ENCODE results near the gene AKAP7.

AKAP7 gene

DNA sequence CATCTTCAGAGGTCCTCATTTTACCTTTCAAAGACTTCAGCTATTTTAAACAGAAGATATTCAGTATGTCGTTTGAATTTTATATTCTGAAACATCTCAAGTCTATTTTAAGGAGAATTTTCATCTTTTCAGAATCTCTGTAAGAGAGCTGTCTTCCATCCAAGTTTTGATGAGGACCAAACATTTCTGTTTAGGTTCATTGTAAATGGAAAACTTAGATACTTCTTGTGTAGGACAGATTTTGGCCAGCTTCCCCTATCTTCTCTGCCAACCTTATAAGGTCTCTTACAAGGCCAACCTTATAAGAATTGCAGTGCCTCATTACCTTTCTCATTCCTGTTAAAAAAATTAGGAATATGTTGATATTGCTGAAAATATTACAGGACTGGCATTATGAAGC, 88.1 kb downstream of the AKAP7 start:
- Histone ChIP-seq H3K36me3 (ENCODE audit: control insufficient read depth in 2 of 2, insufficient read depth in 1 of 2, low read length in 2 of 2) (no peaks in the 10 kb centered on the region), H3K27ac (ENCODE audit: extremely low read depth, low read depth, low read length) (no peak overlapping the region), H3K4me3 (ENCODE audit: low read depth, low read length) (no peak overlapping the region), H3K4me1 (ENCODE audit: control insufficient read depth, insufficient read depth, low read length) (no peaks in the 10 kb centered on the region), H3K9me3 (ENCODE audit: control insufficient read depth, insufficient read depth, low read depth, low read length) (no peaks in the 10 kb centered on the region)
- CTCF ChIA-PET, result interaction anchor here (0.5 to 1.5 kb wide), 3 partner anchors 23 to 296 kb away, joined by 3 to 5 read pairs (median 5); no protein-coding TSS in a partner anchor
- TF ChIP-seq, protein P1, sequence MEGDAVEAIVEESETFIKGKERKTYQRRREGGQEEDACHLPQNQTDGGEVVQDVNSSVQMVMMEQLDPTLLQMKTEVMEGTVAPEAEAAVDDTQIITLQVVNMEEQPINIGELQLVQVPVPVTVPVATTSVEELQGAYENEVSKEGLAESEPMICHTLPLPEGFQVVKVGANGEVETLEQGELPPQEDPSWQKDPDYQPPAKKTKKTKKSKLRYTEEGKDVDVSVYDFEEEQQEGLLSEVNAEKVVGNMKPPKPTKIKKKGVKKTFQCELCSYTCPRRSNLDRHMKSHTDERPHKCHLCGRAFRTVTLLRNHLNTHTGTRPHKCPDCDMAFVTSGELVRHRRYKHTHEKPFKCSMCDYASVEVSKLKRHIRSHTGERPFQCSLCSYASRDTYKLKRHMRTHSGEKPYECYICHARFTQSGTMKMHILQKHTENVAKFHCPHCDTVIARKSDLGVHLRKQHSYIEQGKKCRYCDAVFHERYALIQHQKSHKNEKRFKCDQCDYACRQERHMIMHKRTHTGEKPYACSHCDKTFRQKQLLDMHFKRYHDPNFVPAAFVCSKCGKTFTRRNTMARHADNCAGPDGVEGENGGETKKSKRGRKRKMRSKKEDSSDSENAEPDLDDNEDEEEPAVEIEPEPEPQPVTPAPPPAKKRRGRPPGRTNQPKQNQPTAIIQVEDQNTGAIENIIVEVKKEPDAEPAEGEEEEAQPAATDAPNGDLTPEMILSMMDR (tag by site-specific recombination; IDR thresholded peaks at IDR 0.05), result no peak
- TF ChIP-seq ZNF670 (tag by site-specific recombination; IDR thresholded peaks at IDR 0.05; ENCODE audit: low read depth), result no peak
- TF ChIP-seq ZNF596 (tag by site-specific recombination; IDR thresholded peaks at IDR 0.05), result no peak
- no peak for TF ChIP-seq ZNF792 (tag by site-specific recombination; IDR thresholded peaks at IDR 0.05)
- TF ChIP-seq ZNF549 (tag by site-specific recombination; IDR thresholded peaks at IDR 0.05), result no peak
- no peak for TF ChIP-seq ZNF133 (tag by site-specific recombination; IDR thresholded peaks at IDR 0.05)
- no peak for TF ChIP-seq FEZF1 (tag by site-specific recombination; IDR thresholded peaks at IDR 0.05)
- no peak for TF ChIP-seq ZBTB20 (tag by site-specific recombination; IDR thresholded peaks at IDR 0.05)
- TF ChIP-seq ZNF24 (tag by site-specific recombination; IDR thresholded peaks at IDR 0.05), result no peak
- no peak for TF ChIP-seq ZNF184 (tag by site-specific recombination; IDR thresholded peaks at IDR 0.05)
- TF ChIP-seq GLIS2 (tag by site-specific recombination; IDR thresholded peaks at IDR 0.05), result no peak
- no peak for TF ChIP-seq ZNF830 (tag by site-specific recombination; IDR thresholded peaks at IDR 0.05; ENCODE audit: low read depth)
- no peak for TF ChIP-seq WT1 (tag by site-specific recombination; IDR thresholded peaks at IDR 0.05)
- TF ChIP-seq TCF7L2 (IDR thresholded peaks at IDR 0.05; ENCODE audit: borderline replicate concordance, low read depth, low read length), result no peak
- TF ChIP-seq ZNF837 (tag by site-specific recombination; IDR thresholded peaks at IDR 0.05), result no peak
- no peak for TF ChIP-seq ZBTB7A (tag by site-specific recombination; IDR thresholded peaks at IDR 0.05; ENCODE audit: low read depth)
- no peak for TF ChIP-seq SP3 (tag by site-specific recombination; IDR thresholded peaks at IDR 0.05)
- POLR2A ChIA-PET, result no interaction called here

DNA sequence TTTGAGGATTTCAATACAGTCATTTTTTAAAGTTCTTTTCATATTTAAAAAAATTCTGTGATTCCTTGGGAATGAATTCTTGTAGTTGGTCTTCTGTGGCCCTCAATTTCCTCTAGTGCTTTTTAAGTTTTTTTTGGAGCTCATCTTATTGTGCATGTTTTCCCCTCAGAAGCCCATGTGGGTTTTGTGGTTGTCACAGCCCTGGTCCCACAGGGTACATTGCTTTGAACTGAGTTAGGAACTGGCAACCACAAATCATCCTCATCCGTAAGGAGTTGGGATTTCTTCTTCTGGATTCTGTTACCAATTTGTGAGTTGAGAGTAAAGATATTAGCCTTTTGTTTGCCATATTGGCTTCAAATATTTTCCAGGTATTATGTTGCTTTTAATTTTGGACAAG, 89.9 kb downstream of the AKAP7 start:
- H3K9me3 ChIP-seq (ENCODE audit: control insufficient read depth, insufficient read depth, low read depth, low read length), result no peaks in the 10 kb centered on the region
- no peak overlapping the region for H3K4me3 ChIP-seq (ENCODE audit: low read depth, low read length)
- CTCF ChIA-PET, result interaction anchor here (1.1 kb wide), 1 partner anchor 21 kb away, joined by 3 read pairs; no protein-coding TSS in a partner anchor
- H3K36me3 ChIP-seq (ENCODE audit: control insufficient read depth in 2 of 2, insufficient read depth in 1 of 2, low read length in 2 of 2), result no peaks in the 10 kb centered on the region
- POLR2A ChIA-PET, result no interaction called here
- no peaks in the 10 kb centered on the region for H3K4me1 ChIP-seq (ENCODE audit: control insufficient read depth, insufficient read depth, low read length)
- TF ChIP-seq GFI1B (tag by site-specific recombination; IDR thresholded peaks at IDR 0.05), result no peak
- no peak for TF ChIP-seq ZBTB48 (tag by site-specific recombination; IDR thresholded peaks at IDR 0.05)
- TF ChIP-seq ZNF48 (tag by site-specific recombination; IDR thresholded peaks at IDR 0.05), result no peak
- TF ChIP-seq, protein P2, sequence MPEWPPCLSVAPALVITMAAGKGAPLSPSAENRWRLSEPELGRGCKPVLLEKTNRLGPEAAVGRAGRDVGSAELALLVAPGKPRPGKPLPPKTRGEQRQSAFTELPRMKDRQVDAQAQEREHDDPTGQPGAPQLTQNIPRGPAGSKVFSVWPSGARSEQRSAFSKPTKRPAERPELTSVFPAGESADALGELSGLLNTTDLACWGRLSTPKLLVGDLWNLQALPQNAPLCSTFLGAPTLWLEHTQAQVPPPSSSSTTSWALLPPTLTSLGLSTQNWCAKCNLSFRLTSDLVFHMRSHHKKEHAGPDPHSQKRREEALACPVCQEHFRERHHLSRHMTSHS (tag by site-specific recombination; IDR thresholded peaks at IDR 0.05), result no peak
- no peak for TF ChIP-seq ZNF138 (tag by site-specific recombination; IDR thresholded peaks at IDR 0.05; ENCODE audit: borderline replicate concordance)
- no peak for TF ChIP-seq ZNF169 (tag by site-specific recombination; IDR thresholded peaks at IDR 0.05)
- no peak for TF ChIP-seq ZNF221 (tag by site-specific recombination; IDR thresholded peaks at IDR 0.05; ENCODE audit: borderline replicate concordance)
- no peak for TF ChIP-seq ZNF155 (tag by site-specific recombination; IDR thresholded peaks at IDR 0.05)
- no peak for TF ChIP-seq ZNF626 (tag by site-specific recombination; IDR thresholded peaks at IDR 0.05)
- TF ChIP-seq ZNF549 (tag by site-specific recombination; IDR thresholded peaks at IDR 0.05), result no peak
- no peak for TF ChIP-seq ZSCAN30 (tag by site-specific recombination; IDR thresholded peaks at IDR 0.05)
- no peak for TF ChIP-seq ZNF132 (tag by site-specific recombination; IDR thresholded peaks at IDR 0.05; ENCODE audit: borderline replicate concordance)
- no peak for TF ChIP-seq SETDB1 (IDR thresholded peaks at IDR 0.05; ENCODE audit: insufficient read length, low read length)
- TF ChIP-seq ZNF324 (tag by site-specific recombination; IDR thresholded peaks at IDR 0.05), result no peak
- TF ChIP-seq ZFP37 (tag by site-specific recombination; IDR thresholded peaks at IDR 0.05), result no peak
- TF ChIP-seq GLI2 (tag by site-specific recombination; IDR thresholded peaks at IDR 0.05; ENCODE audit: borderline replicate concordance, low read depth), result no peak
- H3K27ac ChIP-seq (ENCODE audit: extremely low read depth, low read depth, low read length), result no peak overlapping the region
